HEK293 (cell line): Measurements from ENCODE around the gene PRCP.

Experiments used
- CTCF ChIA-PET: fragments of 350-600 bp; formaldehyde crosslinking; extraction: SDS; loops from one replicate; lab custom pipeline; 2021; ENCODE audit warnings: antibody characterized with exemption; lab: Yijun Ruan, JAX
- POLR2A ChIA-PET: fragments of 300-600 bp; formaldehyde crosslinking; extraction: SDS; loops from one replicate; lab custom pipeline; 2020; ENCODE audit warnings: antibody characterized with exemption, inconsistent platforms; lab: Yijun Ruan, JAX
- H3K27ac ChIP-seq: fragments of 200-500 bp; sonication (Bioruptor generic); 2 replicates; pipeline ENCODE4 v1.5.1; 2014; ENCODE audit warnings: low read depth, low read length, control low read depth, inconsistent platforms; ENCODE audit errors: extremely low read depth
- H3K36me3 ChIP-seq, 2 experiments: fragments of 200-500 bp in 1 of 2; sonication (Bioruptor generic) in 1 of 2; 1 replicate in 1 of 2; 2 replicates in 1 of 2; pipeline ENCODE4 v1.5.1; 2014 to 2017; ENCODE audit warnings: inconsistent platforms in 2 of 2, low read length in 2 of 2; ENCODE audit not compliant: control insufficient read depth in 2 of 2, insufficient read depth in 1 of 2
- H3K4me1 ChIP-seq: fragments of 200-500 bp; sonication (Bioruptor generic); 2 replicates; pipeline ENCODE4 v1.5.1; 2014; ENCODE audit warnings: mild to moderate bottlenecking, low read length, inconsistent platforms; ENCODE audit not compliant: control insufficient read depth, insufficient read depth
- H3K4me3 ChIP-seq: 2 replicates; pipeline ENCODE4 v1.5.1; 2011; ENCODE audit warnings: low read depth, mild to moderate bottlenecking, control low read depth, low read length, moderate library complexity
- H3K9me3 ChIP-seq: fragments of 200-500 bp; sonication (Bioruptor generic); 2 replicates; pipeline ENCODE4 v1.5.1; 2014; ENCODE audit warnings: low read depth, low read length, inconsistent platforms; ENCODE audit not compliant: control insufficient read depth, insufficient read depth
- CTCF ChIP-seq: fragments of 450-650 bp; formaldehyde crosslinking; IDR thresholded peaks from 2 replicates; pipeline ENCODE4 v1.5.1; 2016; ENCODE audit warnings: missing biosample characterization, missing genetic modification characterization
- GLIS2 ChIP-seq: fragments of 450-650 bp; formaldehyde crosslinking; IDR thresholded peaks from 2 replicates; pipeline ENCODE4 v1.5.1; 2016; ENCODE audit warnings: missing biosample characterization, missing genetic modification characterization
- OVOL3 ChIP-seq: fragments of 450-650 bp; formaldehyde crosslinking; IDR thresholded peaks from 2 replicates; pipeline ENCODE4 v1.5.1; 2016; ENCODE audit warnings: missing biosample characterization, missing genetic modification characterization
- PBX3 ChIP-seq: sonication (generic); formaldehyde crosslinking; IDR thresholded peaks from 2 replicates; pipeline ENCODE4 v1.8.1; 2022; ENCODE audit warnings: mild to moderate bottlenecking, moderate library complexity, missing genetic modification reagents
- PRDM1 ChIP-seq: fragments of 450-650 bp; formaldehyde crosslinking; IDR thresholded peaks from 2 replicates; pipeline ENCODE4; 2016; ENCODE audit warnings: missing biosample characterization, missing genetic modification characterization
- PRDM6 ChIP-seq: fragments of 450-650 bp; formaldehyde crosslinking; IDR thresholded peaks from 2 replicates; pipeline ENCODE4 v1.5.1; 2017; ENCODE audit warnings: missing biosample characterization, missing genetic modification characterization
- SCRT1 ChIP-seq: fragments of 450-650 bp; formaldehyde crosslinking; IDR thresholded peaks from 2 replicates; pipeline ENCODE4 v1.5.1; 2016; ENCODE audit warnings: missing biosample characterization, missing genetic modification characterization, borderline replicate concordance
- TCF7L2 ChIP-seq: IDR thresholded peaks from 2 replicates; pipeline ENCODE4 v1.6.1; 2011; ENCODE audit warnings: low read depth, mild to moderate bottlenecking, inconsistent platforms, low read length, moderate library complexity, borderline replicate concordance
- ZFP3 ChIP-seq: fragments of 450-650 bp; formaldehyde crosslinking; IDR thresholded peaks from 2 replicates; pipeline ENCODE4 v1.5.1; 2016; ENCODE audit warnings: low read depth, missing biosample characterization, missing genetic modification characterization
- ZNF112 ChIP-seq: fragments of 450-650 bp; formaldehyde crosslinking; IDR thresholded peaks from 2 replicates; pipeline ENCODE4 v1.5.0; 2017; ENCODE audit warnings: missing biosample characterization, missing genetic modification characterization
- ZNF114 ChIP-seq: fragments of 450-650 bp; formaldehyde crosslinking; IDR thresholded peaks from 2 replicates; pipeline ENCODE4 v1.5.0; 2017; ENCODE audit warnings: missing biosample characterization, missing genetic modification characterization
- ZNF133 ChIP-seq: fragments of 450-650 bp; formaldehyde crosslinking; IDR thresholded peaks from 2 replicates; pipeline ENCODE4 v1.5.1; 2016; ENCODE audit warnings: missing biosample characterization, missing genetic modification characterization
- ZNF169 ChIP-seq: fragments of 450-650 bp; formaldehyde crosslinking; IDR thresholded peaks from 2 replicates; pipeline ENCODE4 v1.5.1; 2016; ENCODE audit warnings: missing biosample characterization, missing genetic modification characterization
- ZNF202 ChIP-seq: fragments of 450-650 bp; formaldehyde crosslinking; IDR thresholded peaks from 2 replicates; pipeline ENCODE4 v1.5.1; 2016; ENCODE audit warnings: missing biosample characterization, missing genetic modification characterization, borderline replicate concordance
- ZNF211 ChIP-seq: fragments of 450-650 bp; formaldehyde crosslinking; IDR thresholded peaks from 2 replicates; pipeline ENCODE4 v1.5.1; 2016; ENCODE audit warnings: low read depth, missing biosample characterization, missing genetic modification characterization
- ZNF23 ChIP-seq: fragments of 450-650 bp; formaldehyde crosslinking; IDR thresholded peaks from 2 replicates; pipeline ENCODE4 v1.5.1; 2016; ENCODE audit warnings: missing biosample characterization, missing genetic modification characterization, borderline replicate concordance
- ZNF324 ChIP-seq: fragments of 450-650 bp; formaldehyde crosslinking; IDR thresholded peaks from 2 replicates; pipeline ENCODE4 v1.5.1; 2016; ENCODE audit warnings: missing biosample characterization, missing genetic modification characterization
- ZNF335 ChIP-seq: fragments of 450-650 bp; formaldehyde crosslinking; conservative IDR thresholded peaks from 2 replicates; pipeline ENCODE4 v1.5.1; 2016; ENCODE audit warnings: missing biosample characterization, missing genetic modification characterization
- ZNF354C ChIP-seq: fragments of 450-650 bp; formaldehyde crosslinking; IDR thresholded peaks from 2 replicates; pipeline ENCODE4 v1.5.1; 2016; ENCODE audit warnings: missing biosample characterization, missing genetic modification characterization, low read depth, borderline replicate concordance
- ZNF362 ChIP-seq: fragments of 450-650 bp; formaldehyde crosslinking; IDR thresholded peaks from 2 replicates; pipeline ENCODE4 v1.5.1; 2016; ENCODE audit warnings: missing biosample characterization, missing genetic modification characterization
- ZNF37A ChIP-seq: fragments of 450-650 bp; IDR thresholded peaks from 2 replicates; pipeline ENCODE4 v1.5.1; 2018; ENCODE audit warnings: missing biosample characterization, missing genetic modification characterization
- ZNF514 ChIP-seq: fragments of 450-650 bp; formaldehyde crosslinking; IDR thresholded peaks from 2 replicates; pipeline ENCODE4 v1.5.1; 2016; ENCODE audit warnings: missing biosample characterization, missing genetic modification characterization
- ZNF518A ChIP-seq: fragments of 450-650 bp; formaldehyde crosslinking; conservative IDR thresholded peaks from 2 replicates; pipeline ENCODE4 v1.5.1; 2016; ENCODE audit warnings: low read depth, missing biosample characterization, missing genetic modification characterization
- ZNF530 ChIP-seq: fragments of 450-650 bp; formaldehyde crosslinking; IDR thresholded peaks from 2 replicates; pipeline ENCODE4 v1.5.1; 2016; ENCODE audit warnings: low read depth, missing biosample characterization, missing genetic modification characterization
- ZNF549 ChIP-seq: fragments of 450-650 bp; IDR thresholded peaks from 2 replicates; pipeline ENCODE4 v1.5.1; 2018; ENCODE audit warnings: missing biosample characterization, missing genetic modification characterization, mild to moderate bottlenecking, inconsistent platforms, moderate library complexity
- ZNF645 ChIP-seq: fragments of 450-650 bp; formaldehyde crosslinking; IDR thresholded peaks from 2 replicates; pipeline ENCODE4; 2016; ENCODE audit warnings: missing biosample characterization, missing genetic modification characterization
- ZNF747 ChIP-seq: fragments of 450-650 bp; formaldehyde crosslinking; IDR thresholded peaks from 2 replicates; pipeline ENCODE4 v1.5.1; 2016; ENCODE audit warnings: missing biosample characterization, missing genetic modification characterization

The PRCP gene

GRCh38 chr11:82829101-82829500 lies 71.1 kb downstream of the PRCP start:
- ChIA-PET CTCF (interaction anchor here (0.6 kb wide), 1 partner anchor 38 kb away, joined by 4 read pairs; no protein-coding TSS in a partner anchor), POLR2A (no interaction called here)

GRCh38 chr11:82828472-82828871 lies 71.8 kb downstream of the PRCP start:
- ChIA-PET POLR2A (no interaction called here), CTCF (no interaction called here)
- Histone ChIP-seq H3K27ac (no peak overlapping the region), H3K36me3 (peaks cover 0 to 7% of the 10 kb centered on the region in 2 experiments; a peak in 1 of 3 replicates), H3K4me1 (no peaks in the 10 kb centered on the region), H3K9me3 (no peaks in the 10 kb centered on the region), H3K4me3 (no peak overlapping the region)
- TF ChIP-seq SCRT1, result no peak
- TF ChIP-seq ZNF324 (tag by site-specific recombination), result no peak
- no peak for TF ChIP-seq ZNF518A (tag by site-specific recombination)
- TF ChIP-seq ZNF514 (tag by site-specific recombination), result no peak
- no peak for TF ChIP-seq ZFP3 (tag by site-specific recombination)
- no peak for TF ChIP-seq ZNF530 (tag by site-specific recombination)
- no peak for TF ChIP-seq ZNF114
- no peak for TF ChIP-seq ZNF645 (tag by site-specific recombination)
- no peak for TF ChIP-seq ZNF133
- TF ChIP-seq ZNF169, result no peak
- no peak for TF ChIP-seq ZNF335 (tag by site-specific recombination)
- no peak for TF ChIP-seq PRDM1 (tag by site-specific recombination)
- TF ChIP-seq PRDM6 (tag by site-specific recombination), result no peak
- no peak for TF ChIP-seq CTCF (tag by site-specific recombination)
- no peak for TF ChIP-seq ZNF202 (tag by site-specific recombination)

More at GRCh38 chr11:82829101-82829500, 71.1 kb downstream of the PRCP start:
- H3K9me3 ChIP-seq, result no peaks in the 10 kb centered on the region
- no peaks in the 10 kb centered on the region for H3K4me1 ChIP-seq
- TF ChIP-seq ZNF747 (tag by site-specific recombination) (no peak), GLIS2 (no peak), TCF7L2 (no peak), ZFP3 (tag by site-specific recombination) (no peak), ZNF37A (tag by site-specific recombination) (no peak), ZNF23 (no peak), ZNF211 (tag by site-specific recombination) (no peak), ZNF362 (tag by site-specific recombination) (no peak), ZNF112 (tag by site-specific recombination) (no peak), ZNF354C (tag by site-specific recombination) (no peak), OVOL3 (no peak), ZNF549 (tag by site-specific recombination) (no peak), PBX3 (CRISPR knock-in tag) (no peak)
- no peak overlapping the region for H3K4me3 ChIP-seq
- H3K27ac ChIP-seq, result no peak overlapping the region
- peaks cover 0 to 11% of the 10 kb centered on the region in 2 experiments; a peak in 1 of 3 replicates for H3K36me3 ChIP-seq
